Ovary (tissue), 3 donors: ENCODE results near the gene NAMPT.

ENCODE experiments used
- EP300 ChIP-seq: sonication (generic); formaldehyde crosslinking; IDR thresholded peaks from one replicate; pipeline ENCODE4 v1.6.1; 2017; ENCODE audit warnings: antibody characterized with exemption
- POLR2A ChIP-seq: fragments of 450-650 bp; IDR thresholded peaks from one replicate; pipeline ENCODE4 v1.6.1; 2017; ENCODE audit warnings: antibody characterized with exemption, mild to moderate bottlenecking, moderate library complexity
- TF ChIP-seq, protein P1 (sequence below), 3 donors: fragments of 450-650 bp in 2 of 3; fragments of 200-600 bp in 1 of 3; IDR thresholded peaks; one replicate each; pipeline versions ENCODE4 v1.5.1 to v1.8.0; 2016 to 2022; ENCODE audit warnings: antibody characterized with exemption in 3 of 3, mild to moderate bottlenecking in 1 of 3
- donor health status: DM: no; HTN: no; CAD: no.

DNA sequence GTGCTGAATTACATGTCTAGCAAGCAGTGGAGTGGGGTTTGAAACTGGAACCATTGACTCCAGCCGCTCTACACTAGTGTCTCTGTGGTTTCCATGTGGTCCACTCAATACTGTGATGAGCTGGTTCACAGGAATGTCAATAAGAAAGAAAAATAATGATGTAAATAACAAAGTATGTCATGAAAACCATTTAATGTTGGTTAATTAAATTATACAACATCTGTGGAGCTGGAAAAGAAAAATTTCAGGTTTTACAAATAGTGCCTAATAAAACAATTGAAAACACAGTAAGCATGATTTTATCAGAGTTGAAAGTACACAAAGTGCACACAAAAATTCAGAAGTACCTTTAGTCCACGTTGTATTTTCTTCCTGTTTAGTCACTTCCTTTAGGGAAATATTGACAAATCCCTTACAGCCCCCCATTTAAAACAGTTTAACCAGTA, 28.7 kb upstream of the NAMPT start:
- TF ChIP-seq, protein P1, sequence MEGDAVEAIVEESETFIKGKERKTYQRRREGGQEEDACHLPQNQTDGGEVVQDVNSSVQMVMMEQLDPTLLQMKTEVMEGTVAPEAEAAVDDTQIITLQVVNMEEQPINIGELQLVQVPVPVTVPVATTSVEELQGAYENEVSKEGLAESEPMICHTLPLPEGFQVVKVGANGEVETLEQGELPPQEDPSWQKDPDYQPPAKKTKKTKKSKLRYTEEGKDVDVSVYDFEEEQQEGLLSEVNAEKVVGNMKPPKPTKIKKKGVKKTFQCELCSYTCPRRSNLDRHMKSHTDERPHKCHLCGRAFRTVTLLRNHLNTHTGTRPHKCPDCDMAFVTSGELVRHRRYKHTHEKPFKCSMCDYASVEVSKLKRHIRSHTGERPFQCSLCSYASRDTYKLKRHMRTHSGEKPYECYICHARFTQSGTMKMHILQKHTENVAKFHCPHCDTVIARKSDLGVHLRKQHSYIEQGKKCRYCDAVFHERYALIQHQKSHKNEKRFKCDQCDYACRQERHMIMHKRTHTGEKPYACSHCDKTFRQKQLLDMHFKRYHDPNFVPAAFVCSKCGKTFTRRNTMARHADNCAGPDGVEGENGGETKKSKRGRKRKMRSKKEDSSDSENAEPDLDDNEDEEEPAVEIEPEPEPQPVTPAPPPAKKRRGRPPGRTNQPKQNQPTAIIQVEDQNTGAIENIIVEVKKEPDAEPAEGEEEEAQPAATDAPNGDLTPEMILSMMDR (IDR thresholded peaks at IDR 0.05): no peak
- no peak for TF ChIP-seq POLR2A
- TF ChIP-seq EP300: no peak
